ENCODE data around the gene RPH3AL.
"Not testable (repeated sequence)": the region's sequence is repeated elsewhere in the genome, so short reads cannot be mapped to it uniquely, and the experiment has no call there.

RPH3AL gene

GRCh38 chr17:379531-380465 is 27.2 kb upstream of the RPH3AL start:
- no peak for DNase-seq

- DNase-seq = no peak
These were observed 25.5 kb upstream of the RPH3AL start for GRCh38 chr17:378068-378467.

- DNase-seq = no peak
These were observed 24.6 kb upstream of the RPH3AL start for GRCh38 chr17:376936-377863.

GRCh38 chr17:373613-374230 is 21.1 kb upstream of the RPH3AL start:
- no peak for DNase-seq

GRCh38 chr17:372157-373152 is 19.8 kb upstream of the RPH3AL start:
- DNase-seq = no peak

GRCh38 chr17:371583-371982 is 19.0 kb upstream of the RPH3AL start:
- DNase-seq = no peak

- not testable (repeated sequence) for DNase-seq
These were observed 15.0 kb upstream of the RPH3AL start for GRCh38 chr17:367656-368055.

- DNase-seq = not testable (repeated sequence)
These were observed 14.3 kb upstream of the RPH3AL start for GRCh38 chr17:366657-367615.

GRCh38 chr17:364766-365165 is 12.2 kb upstream of the RPH3AL start:
- no peak for DNase-seq

GRCh38 chr17:364308-364707 is 11.7 kb upstream of the RPH3AL start:
- DNase-seq = no peak

- DNase-seq = no peak
These were observed 10.1 kb upstream of the RPH3AL start for GRCh38 chr17:362721-363120.

- no peak for DNase-seq
These were observed 7.6 kb upstream of the RPH3AL start for GRCh38 chr17:360092-360750.

- DNase-seq = no peak
These were observed 6.0 kb upstream of the RPH3AL start for GRCh38 chr17:358491-359151.

GRCh38 chr17:357644-358043 is 5.0 kb upstream of the RPH3AL start:
- DNase-seq = no peak

- DNase-seq = no peak
These were observed 4.2 kb upstream of the RPH3AL start for GRCh38 chr17:356671-357434.

GRCh38 chr17:354651-355556 is 2.3 kb upstream of the RPH3AL start:
- no peak for DNase-seq

- DNase-seq = no peak
These were observed 1.2 kb upstream of the RPH3AL start for GRCh38 chr17:353838-354234.
